HuH-7 (cell line): Measurements from ENCODE around the gene CYP26C1.

Source experiments
- DNase-seq: peaks from one replicate; pipeline ENCODE4 v3.0.0; 2011; ENCODE audit warnings: low spot score

The CYP26C1 gene

DNA sequence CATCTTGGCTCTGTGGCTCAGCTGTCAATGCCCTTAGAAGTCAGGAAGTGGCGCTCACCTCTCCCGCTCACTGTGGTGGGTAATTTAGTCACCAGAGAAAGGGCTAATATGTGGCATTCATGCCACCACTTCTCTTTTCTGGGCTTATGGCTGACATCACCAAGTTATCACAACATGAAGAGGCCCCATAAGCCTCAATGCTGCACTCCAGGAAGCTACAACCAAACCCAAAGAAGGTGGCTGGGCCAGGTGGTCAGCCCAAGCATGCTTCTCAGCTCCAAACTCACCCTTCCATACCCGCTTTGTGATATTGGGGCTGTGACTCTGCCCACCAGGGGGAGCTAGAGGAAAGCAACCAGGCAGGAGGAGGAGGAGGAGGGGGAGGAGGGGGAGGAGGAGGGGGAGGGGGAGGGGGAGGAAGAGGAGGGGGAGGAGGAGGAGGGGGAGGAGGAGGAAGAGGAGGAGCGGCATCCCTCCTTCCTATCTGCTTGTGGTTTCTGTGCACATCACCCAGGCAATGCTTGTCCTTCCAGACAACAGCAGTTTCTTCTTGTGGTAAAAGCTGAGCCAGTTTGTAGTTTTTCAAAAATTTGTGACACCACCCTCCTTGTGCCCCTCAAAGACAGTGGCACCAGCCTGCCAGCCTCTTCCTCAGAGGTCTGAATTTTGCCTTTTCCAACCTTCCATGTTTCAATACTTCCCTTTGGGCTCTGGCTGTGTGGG, 55.2 kb downstream of the CYP26C1 start:
- DNase-seq: peak; percentile 52
